Heart left ventricle (tissue), 16 donors: ENCODE measurements around the gene GRM1. TPM values are rescaled to one million over a fixed set of nuclear protein-coding genes. Genes with fewer than 3 reads are reported as not detected.

Experiments used
- ATAC-seq, 4 donors: fragments of 200-7000 bp; cut with Tn5 transposase; one replicate each; pipeline ENCODE4 v1.9.1; 2020 to 2022; ENCODE audit warnings: moderate library complexity in 4 of 4, mild to moderate bottlenecking in 3 of 4, moderate number of reproducible peaks in 1 of 4
- DNase-seq, 5 donors: peaks; one replicate each; pipeline ENCODE4 v3.0.0-alpha.2; 2020
- H3K27ac ChIP-seq, 12 donors: fragments of 200-600 bp; sonication (generic) in 4 of 12; one replicate each; pipeline versions ENCODE4 v1.5.0 to v1.8.0; 2016 to 2022; ENCODE audit warnings: mild to moderate bottlenecking in 2 of 12
- H3K27me3 ChIP-seq, 9 donors: fragments of 200-600 bp; sonication (generic) in 2 of 9; one replicate each; pipeline versions ENCODE4 v1.5.1 to v1.8.0; 2016 to 2022; ENCODE audit warnings: mild to moderate bottlenecking in 3 of 9
- H3K36me3 ChIP-seq, 9 donors: fragments of 200-600 bp; sonication (generic) in 2 of 9; one replicate each; pipeline versions ENCODE4 v1.5.0 to v1.8.0; 2018 to 2022; ENCODE audit warnings: mild to moderate bottlenecking in 2 of 9
- H3K4me1 ChIP-seq, 12 donors: fragments of 200-600 bp; sonication (generic) in 4 of 12; one replicate each; pipeline versions ENCODE4 v1.5.0 to v1.8.0; 2016 to 2022; ENCODE audit warnings: mild to moderate bottlenecking in 3 of 12
- H3K4me3 ChIP-seq, 12 donors: fragments of 200-600 bp; sonication (generic) in 4 of 12; one replicate each; pipeline versions ENCODE4 v1.5.0 to v1.8.0; 2017 to 2022; ENCODE audit warnings: mild to moderate bottlenecking in 9 of 12, moderate library complexity in 4 of 12
- H3K9me3 ChIP-seq, 12 donors: fragments of 200-600 bp; sonication (generic) in 4 of 12; one replicate each; pipeline versions ENCODE4 v1.5.0 to v1.8.0; 2016 to 2022; ENCODE audit warnings: mild to moderate bottlenecking in 1 of 12
- POLR2A ChIP-seq, 2 donors: fragments of 450-650 bp; IDR thresholded peaks; one replicate each; pipeline ENCODE4 v1.6.1; 2017; ENCODE audit warnings: antibody characterized with exemption in 2 of 2, mild to moderate bottlenecking in 2 of 2, moderate library complexity in 2 of 2
- WGBS, 4 donors: extraction: QIAGEN DNeasy Blood & Tissue Kit in 2 of 4; methylation state at CpG; one replicate each; pipeline versions ENCODE4 v1.1.5 to v1.1.7; 2013 to 2018; 5-methylcytosine and 5-hydroxymethylcytosine counted together
- intact Hi-C, 10 donors: fragments of 100-400 bp; cut with DNase I; formaldehyde crosslinking; loops; one replicate each; pipeline versions ENCODE4 v1.11.1 to v1.14.2; 2022
- polyA plus RNA-seq, 2 donors: library from polyadenylated mRNA; stranded (reverse); fragments of 200-250 nt; gene quantifications; one replicate each; pipeline ENCODE4 v1.2.3, GENCODE V29; 2013
- total RNA-seq, 9 donors: library from RNA; depleted of rRNA in 2 of 9; stranded (reverse); fragments of >200 nt in 2 of 9; fragmentation: NEBNext Ultra II Directional in 3 of 9; extraction: Animal tissue kit (Norgen Biotek cat#: 25700) in 3 of 9; gene quantifications; one replicate each; pipeline versions ENCODE4 v1.1.0 to v1.2.4, GENCODE V29; 2016 to 2023
- TF ChIP-seq, protein P1 (sequence below), 12 donors: fragments of 200-600 bp; sonication (generic) in 4 of 12; IDR thresholded peaks; one replicate each; pipeline versions ENCODE4 v1.5.0 to v1.8.0; 2018 to 2022; ENCODE audit warnings: antibody characterized with exemption in 12 of 12, mild to moderate bottlenecking in 5 of 12
- donor health status: ischemic (EF 13 %, LVEDD 7.1; RV severe dilation, severe dysfunction).
- donor health status: healthy with polysubstance abuse.
- donor health status: DM: no; HTN: yes; CAD: no.
- donor health status: DM: no; HTN: no; CAD: no.
- donor health status: ischemic (EF 25% LVEDD 6.9; RV normal size, moderate dysfunction).
- donor health status: ischemic (EF 25% LVEDD 5.7; RV mildly dilated, moderate dysfunction).
- donor health status: healthy.
- donor health status: DM: yes; HTN: yes; CAD: no.
- donor health status: ischemic (EF 35%, LVEDD 5.7; RV mildly dilated, moderate dysfunction).
- donor health status: nonischemic (EF 11% LVEDD 7.7; RV severe dilation, severe dysfunction).
- donor health status: DM: yes; HTN: yes; CAD: no.
- donor health status: PGD.
- donor health status: ischemic (EF 29% LVEDD 5.4; RV normal size, mild dysfunction).
- donor health status: nonischemic (EF 23%, LVEDD 6.1; RV moderate dilation, normal function).

GRM1 gene
- total and polyA plus RNA-seq, 11 donors = 0.62 to 6.9 (median 4.7) TPM

DNA sequence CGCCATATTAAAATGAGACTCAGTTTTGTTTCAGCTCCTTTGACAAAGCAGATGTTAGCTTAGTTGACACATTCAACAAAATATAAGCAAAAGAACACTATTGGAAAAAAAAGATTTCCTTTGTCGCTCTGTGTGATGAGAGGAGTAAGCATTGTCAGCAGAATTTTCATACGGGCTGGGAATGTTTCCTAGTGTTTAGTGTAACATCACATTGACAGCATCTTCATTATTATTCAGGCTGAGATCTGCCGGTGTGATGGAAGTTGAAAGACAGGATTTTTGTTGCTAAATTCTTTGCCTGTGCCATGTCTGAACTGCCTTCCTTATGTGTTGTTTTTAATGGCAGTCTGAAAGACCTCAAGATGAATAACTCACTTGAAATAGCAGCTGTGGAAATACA lies 49.1 kb downstream of the GRM1 start:
- WGBS, 4 donors = 81 to 88% (median 86%) methylated on average over 4 of the region's 4 CpGs
- no peak for ATAC-seq

DNA sequence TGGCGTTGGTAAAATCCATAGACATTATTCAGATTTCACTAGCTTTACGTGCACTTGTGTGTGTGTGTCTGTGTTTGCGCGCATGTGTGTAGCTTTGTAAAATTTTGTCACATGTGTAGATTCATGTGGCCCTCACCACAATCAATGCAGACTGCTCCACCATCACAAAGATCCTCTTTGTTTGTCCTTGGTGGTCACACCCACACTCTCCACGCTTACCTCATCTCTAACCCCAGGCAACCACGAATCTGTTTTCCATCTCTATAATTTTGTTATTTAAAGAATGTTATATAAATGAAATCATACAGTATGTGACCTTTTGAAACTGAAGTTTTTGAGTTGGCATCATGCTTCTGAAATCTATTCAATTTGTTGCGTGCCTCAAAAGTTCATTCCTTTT lies 58.5 kb downstream of the GRM1 start:
- DNase-seq (no peak), ATAC-seq (no peak)
- Histone ChIP-seq H3K4me1 (no peaks in the 10 kb centered on the region), H3K27me3 (no peaks in the 10 kb centered on the region), H3K36me3 (no peaks in the 10 kb centered on the region), H3K27ac (no peak overlapping the region), H3K9me3 (no peaks in the 10 kb centered on the region), H3K4me3 (no peak overlapping the region)
- TF ChIP-seq POLR2A (IDR thresholded peaks at IDR 0.05) = no peak
- TF ChIP-seq, protein P1, sequence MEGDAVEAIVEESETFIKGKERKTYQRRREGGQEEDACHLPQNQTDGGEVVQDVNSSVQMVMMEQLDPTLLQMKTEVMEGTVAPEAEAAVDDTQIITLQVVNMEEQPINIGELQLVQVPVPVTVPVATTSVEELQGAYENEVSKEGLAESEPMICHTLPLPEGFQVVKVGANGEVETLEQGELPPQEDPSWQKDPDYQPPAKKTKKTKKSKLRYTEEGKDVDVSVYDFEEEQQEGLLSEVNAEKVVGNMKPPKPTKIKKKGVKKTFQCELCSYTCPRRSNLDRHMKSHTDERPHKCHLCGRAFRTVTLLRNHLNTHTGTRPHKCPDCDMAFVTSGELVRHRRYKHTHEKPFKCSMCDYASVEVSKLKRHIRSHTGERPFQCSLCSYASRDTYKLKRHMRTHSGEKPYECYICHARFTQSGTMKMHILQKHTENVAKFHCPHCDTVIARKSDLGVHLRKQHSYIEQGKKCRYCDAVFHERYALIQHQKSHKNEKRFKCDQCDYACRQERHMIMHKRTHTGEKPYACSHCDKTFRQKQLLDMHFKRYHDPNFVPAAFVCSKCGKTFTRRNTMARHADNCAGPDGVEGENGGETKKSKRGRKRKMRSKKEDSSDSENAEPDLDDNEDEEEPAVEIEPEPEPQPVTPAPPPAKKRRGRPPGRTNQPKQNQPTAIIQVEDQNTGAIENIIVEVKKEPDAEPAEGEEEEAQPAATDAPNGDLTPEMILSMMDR (IDR thresholded peaks at IDR 0.05) = no peak
- intact Hi-C loops = no loop called here
- WGBS, 4 donors = 83 to 86% (median 84%) methylated on average over 7 of the region's 7 CpGs

More for the DNA sequence above, 49.1 kb downstream of the GRM1 start:
- no peaks in the 10 kb centered on the region for H3K36me3 ChIP-seq
- no peak for DNase-seq
- TF ChIP-seq, protein P1 (IDR thresholded peaks at IDR 0.05) = no peak
- intact Hi-C loops = no loop called here
- H3K4me1 ChIP-seq = no peaks in the 10 kb centered on the region
- peaks cover 0 to 10% (median 0%) of the 10 kb centered on the region in 12 donors for H3K9me3 ChIP-seq
- H3K27ac ChIP-seq = no peak overlapping the region
- no peak overlapping the region for H3K4me3 ChIP-seq
- H3K27me3 ChIP-seq = no peaks in the 10 kb centered on the region

DNA sequence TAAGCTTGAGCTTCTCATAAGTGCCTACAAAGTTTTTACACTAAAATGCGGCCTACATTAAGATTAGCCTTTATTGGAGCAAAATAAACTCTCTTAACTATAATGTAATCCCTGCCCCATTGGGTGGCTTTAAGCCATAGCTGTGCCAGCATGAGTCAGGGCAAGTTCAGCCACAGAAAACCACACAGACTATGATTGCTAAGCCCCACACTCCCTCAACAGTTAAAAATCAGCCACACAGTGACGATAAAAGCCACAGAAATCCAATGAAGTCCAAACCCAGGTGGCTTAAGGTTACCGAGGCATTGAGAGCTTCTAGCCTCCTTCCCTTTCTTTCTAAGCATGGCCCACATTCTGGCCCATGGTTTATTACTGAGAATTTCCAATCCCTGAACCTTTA lies 61.6 kb downstream of the GRM1 start:
- intact Hi-C loops = no loop called here
- no peak for ATAC-seq
- WGBS, 4 donors = 75 to 91% (median 82%) methylated on average over 3 of the region's 3 CpGs

DNA sequence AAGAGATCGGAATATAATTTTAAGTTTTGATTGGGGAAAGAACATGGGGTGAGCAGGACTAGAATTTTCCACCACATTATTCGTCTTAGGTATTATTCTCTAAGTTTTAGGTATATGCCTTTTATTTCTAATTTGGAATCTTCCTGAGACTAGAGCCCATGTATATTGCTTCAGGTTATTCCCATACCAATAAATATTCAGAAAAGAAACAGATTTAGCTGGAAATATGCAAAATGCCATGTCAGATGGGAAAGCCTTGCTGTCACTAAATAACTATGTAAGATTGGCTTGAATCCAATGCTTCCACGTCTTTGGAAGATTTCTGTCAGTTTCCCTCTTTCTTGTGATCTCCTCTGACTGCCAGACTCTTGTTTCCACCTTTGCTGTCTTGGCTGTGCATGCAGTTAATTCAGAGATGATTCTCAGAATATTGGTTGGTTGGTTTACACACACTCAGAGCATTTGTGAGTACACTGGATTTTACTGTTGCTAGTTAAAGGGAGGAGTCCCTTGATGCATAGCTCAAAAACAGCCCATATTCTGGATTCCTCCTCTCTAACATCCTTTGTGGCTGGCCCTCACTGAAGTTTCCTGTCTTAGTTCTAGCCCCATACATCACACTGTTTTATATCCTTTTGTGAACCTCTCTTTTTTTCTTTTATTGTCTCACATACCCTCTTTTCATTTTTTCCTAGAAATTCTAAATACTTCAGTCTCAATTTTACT lies 64.3 kb downstream of the GRM1 start:
- DNase-seq (no peak), ATAC-seq (no peak)
- Histone ChIP-seq H3K4me1 (no peaks in the 10 kb centered on the region), H3K27me3 (no peaks in the 10 kb centered on the region), H3K4me3 (no peak overlapping the region), H3K36me3 (no peaks in the 10 kb centered on the region), H3K27ac (no peak overlapping the region), H3K9me3 (no peaks in the 10 kb centered on the region)
- intact Hi-C loops = no loop called here
- no peak for TF ChIP-seq POLR2A (IDR thresholded peaks at IDR 0.05)
- TF ChIP-seq, protein P1 (IDR thresholded peaks at IDR 0.05) = no peak
- WGBS, 4 donors = 64 to 72% (median 70%) methylated on average over 3 of the region's 3 CpGs

More for the DNA sequence above, 61.6 kb downstream of the GRM1 start:
- no peak for TF ChIP-seq POLR2A (IDR thresholded peaks at IDR 0.05)
- TF ChIP-seq, protein P1 (IDR thresholded peaks at IDR 0.05) = no peak
- Histone ChIP-seq H3K9me3 (no peaks in the 10 kb centered on the region), H3K4me3 (no peak overlapping the region), H3K27ac (no peak overlapping the region), H3K36me3 (no peaks in the 10 kb centered on the region), H3K27me3 (no peaks in the 10 kb centered on the region), H3K4me1 (no peaks in the 10 kb centered on the region)
- no peak for DNase-seq
